ENCODE data around the gene TMF1.

DNA sequence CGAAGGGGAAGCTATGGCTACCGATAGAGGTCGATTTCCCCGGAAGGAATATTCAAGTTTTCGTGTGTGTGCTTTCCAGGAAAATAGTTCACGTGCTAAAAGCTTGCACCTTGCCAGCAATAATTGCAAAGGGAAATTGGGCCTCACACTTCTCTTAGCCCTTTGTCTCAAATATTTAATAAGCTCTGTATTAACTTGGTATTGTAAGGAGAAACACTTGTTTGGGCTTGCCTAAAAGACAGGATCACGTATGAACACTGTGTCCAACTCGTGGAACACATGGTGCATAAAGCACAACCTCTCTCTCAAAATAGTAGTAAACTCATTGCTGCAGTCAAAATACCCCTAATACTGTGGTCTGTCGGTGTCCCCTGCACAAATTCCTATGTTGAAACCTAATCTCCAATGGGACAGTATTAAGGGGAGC lies 352 bp upstream of the TMF1 start:
- no peak for TF ChIP-seq EZH2phosphoT487 (IDR thresholded peaks at IDR 0.05; ENCODE audit: borderline replicate concordance, low read length)
- TF ChIP-seq, protein P1, sequence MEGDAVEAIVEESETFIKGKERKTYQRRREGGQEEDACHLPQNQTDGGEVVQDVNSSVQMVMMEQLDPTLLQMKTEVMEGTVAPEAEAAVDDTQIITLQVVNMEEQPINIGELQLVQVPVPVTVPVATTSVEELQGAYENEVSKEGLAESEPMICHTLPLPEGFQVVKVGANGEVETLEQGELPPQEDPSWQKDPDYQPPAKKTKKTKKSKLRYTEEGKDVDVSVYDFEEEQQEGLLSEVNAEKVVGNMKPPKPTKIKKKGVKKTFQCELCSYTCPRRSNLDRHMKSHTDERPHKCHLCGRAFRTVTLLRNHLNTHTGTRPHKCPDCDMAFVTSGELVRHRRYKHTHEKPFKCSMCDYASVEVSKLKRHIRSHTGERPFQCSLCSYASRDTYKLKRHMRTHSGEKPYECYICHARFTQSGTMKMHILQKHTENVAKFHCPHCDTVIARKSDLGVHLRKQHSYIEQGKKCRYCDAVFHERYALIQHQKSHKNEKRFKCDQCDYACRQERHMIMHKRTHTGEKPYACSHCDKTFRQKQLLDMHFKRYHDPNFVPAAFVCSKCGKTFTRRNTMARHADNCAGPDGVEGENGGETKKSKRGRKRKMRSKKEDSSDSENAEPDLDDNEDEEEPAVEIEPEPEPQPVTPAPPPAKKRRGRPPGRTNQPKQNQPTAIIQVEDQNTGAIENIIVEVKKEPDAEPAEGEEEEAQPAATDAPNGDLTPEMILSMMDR (IDR thresholded peaks at IDR 0.05; ENCODE audit: low read depth, low read length, poor library complexity, severe bottlenecking) = no peak
